COR-L47 (cell line): ENCODE data around the gene PGAP6.
"Not testable (repeated sequence)": the region's sequence is repeated elsewhere in the genome, so short reads cannot be mapped to it uniquely, and the experiment has no call there.

Experiments used
- DNase-seq: peaks from one replicate; lab custom pipeline; 2025; lab: John Stamatoyannopoulos, UW

The PGAP6 gene, protein sequence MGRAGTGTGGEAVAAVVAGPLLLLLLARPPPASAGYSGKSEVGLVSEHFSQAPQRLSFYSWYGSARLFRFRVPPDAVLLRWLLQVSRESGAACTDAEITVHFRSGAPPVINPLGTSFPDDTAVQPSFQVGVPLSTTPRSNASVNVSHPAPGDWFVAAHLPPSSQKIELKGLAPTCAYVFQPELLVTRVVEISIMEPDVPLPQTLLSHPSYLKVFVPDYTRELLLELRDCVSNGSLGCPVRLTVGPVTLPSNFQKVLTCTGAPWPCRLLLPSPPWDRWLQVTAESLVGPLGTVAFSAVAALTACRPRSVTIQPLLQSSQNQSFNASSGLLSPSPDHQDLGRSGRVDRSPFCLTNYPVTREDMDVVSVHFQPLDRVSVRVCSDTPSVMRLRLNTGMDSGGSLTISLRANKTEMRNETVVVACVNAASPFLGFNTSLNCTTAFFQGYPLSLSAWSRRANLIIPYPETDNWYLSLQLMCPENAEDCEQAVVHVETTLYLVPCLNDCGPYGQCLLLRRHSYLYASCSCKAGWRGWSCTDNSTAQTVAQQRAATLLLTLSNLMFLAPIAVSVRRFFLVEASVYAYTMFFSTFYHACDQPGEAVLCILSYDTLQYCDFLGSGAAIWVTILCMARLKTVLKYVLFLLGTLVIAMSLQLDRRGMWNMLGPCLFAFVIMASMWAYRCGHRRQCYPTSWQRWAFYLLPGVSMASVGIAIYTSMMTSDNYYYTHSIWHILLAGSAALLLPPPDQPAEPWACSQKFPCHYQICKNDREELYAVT

DNA sequence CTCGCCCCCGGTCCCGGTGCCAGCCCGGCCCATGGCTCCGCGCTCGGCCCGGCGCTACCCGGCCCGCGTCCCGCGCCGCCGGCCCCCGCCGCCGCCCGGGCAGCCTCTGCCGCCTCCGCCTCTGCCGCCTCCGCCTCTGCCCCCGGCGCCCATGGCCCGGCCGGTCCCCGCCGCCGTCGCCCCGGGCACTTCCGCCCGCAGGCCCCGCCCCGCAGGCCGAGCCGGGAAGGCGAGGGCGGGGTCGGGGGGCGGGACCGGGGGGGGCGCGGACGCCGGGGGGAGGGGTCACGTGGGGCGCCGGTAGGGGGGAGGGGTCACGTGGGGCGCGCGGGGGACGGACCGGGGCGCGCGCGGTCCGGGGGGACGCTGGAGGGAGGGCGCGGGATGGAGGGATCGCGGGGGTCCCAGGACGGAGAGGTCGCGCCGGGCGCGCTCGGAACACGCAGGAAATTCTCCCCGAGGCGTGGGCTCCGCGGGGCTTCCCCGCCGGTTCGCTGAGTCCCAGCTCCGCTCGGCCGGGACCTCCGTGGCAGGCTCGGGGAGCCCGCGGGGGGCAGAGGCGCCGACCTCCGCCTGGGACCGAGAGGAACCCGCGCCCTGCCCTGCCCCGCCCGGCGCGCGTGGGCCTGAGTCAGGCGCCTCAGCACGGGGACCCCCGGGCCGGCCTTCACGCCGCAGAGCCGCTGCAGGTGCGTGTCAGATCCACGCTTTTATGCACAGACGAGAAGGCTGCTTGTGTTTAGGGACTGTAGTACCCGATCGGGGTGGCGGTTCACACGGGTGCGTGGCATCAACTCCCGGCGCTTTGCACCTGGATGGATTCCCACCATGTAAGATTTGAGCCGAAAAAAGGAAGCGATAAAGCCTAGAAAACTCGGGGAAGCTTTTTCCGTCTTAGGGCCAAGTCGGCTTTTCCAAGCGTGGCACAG is at the start of gene PGAP6:
TSS of gene PGAP6 (minus strand) at position 190 of the 929 bp plus-strand sequence. CDS start at position 33, 157 bp downstream.
- no peak for DNase-seq

DNA sequence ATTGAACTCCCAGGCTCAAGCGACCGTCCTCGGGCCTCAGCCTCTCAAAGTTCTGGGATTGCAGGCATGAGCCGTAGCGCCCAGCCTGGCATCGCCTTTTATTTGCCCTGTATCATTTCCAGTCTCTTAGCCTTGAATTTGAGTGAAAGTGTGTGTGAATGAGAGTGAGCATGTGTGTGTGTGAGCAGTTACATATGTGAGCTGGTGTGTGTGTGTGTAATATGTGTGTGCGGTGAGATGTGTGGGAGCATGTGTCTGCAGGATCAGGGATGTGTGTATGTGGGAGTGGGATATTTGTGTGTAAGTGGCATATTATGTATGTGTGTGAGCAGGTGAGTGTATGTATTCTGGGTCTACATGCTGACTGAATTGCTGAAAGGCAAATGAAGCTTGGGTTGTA is 49.1 kb upstream of the PGAP6 start:
- DNase-seq, result no peak

DNA sequence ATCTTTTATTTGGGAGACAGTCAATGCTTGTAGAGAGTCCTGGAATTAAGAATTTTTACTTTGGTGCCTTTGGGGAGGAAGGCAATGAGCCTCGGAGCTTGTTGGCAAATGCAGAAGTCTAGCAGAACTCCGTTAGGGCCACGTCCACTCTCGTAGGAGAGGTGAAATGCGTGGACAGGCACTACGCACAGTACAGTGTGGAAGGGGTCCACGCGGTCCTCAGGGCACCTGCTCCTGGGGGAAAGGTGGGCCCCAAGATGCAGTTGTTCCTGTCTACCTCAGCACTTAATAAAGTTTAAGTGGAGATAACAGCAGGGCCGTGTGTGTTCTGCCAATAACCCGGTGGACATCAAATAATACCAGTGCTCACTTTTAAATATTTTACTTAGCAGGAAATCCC is 45.5 kb upstream of the PGAP6 start:
- DNase-seq, result no peak

DNA sequence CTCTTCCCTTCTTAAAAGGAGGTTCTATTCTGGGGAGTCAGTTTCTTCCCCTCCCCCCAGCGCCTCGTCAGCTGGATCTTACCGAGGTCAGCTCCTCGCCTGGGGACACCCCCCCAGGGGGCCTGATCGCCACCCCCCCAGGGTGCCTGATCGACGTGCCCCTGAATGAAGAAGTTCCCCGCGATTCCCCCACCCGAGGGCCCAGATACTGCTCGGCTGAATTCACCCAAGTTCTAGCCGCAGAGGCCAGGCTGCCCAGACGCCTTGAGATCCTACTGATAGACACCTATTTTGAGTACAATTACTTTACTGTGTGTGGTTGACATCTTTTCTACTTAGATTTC is 45.1 kb upstream of the PGAP6 start:
- no peak for DNase-seq

DNA sequence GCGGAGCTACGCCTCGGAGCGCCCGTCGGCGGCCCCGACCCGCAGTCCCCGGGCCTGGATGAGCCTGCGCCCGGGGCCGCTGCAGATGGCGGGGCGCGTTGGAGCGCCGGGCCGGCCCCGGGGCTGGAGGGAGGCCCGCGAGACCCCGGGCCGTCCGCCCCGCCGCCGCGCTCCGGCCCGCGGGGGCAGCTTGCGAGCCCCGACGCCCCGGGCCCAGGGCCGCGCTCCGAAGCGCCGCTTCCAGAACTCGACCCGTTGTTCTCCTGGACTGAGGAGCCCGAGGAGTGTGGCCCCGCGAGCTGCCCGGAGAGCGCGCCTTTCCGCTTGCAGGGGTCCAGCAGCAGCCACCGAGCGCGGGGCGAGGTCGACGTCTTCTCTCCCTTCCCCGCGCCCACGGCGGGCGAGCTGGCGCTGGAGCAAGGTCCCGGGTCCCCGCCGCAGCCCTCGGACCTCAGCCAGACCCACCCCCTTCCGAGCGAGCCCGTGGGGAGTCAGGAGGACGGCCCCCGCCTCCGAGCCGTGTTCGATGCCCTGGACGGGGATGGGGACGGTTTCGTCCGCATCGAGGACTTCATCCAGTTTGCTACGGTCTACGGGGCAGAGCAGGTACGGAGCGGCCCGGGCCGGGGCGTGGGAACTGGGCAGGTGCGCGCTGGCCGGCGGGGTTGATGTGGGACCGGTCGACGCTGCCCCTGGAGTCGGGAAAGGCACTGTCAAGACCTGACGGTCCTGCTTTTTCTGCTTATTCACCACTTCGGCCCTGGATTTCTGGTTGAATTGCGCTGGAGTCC is 44.5 kb upstream of the PGAP6 start:
- DNase-seq, result no peak

- no peak for DNase-seq
These were observed 43.9 kb upstream of the PGAP6 start for GRCh38 chr16:425740-426114.

DNA sequence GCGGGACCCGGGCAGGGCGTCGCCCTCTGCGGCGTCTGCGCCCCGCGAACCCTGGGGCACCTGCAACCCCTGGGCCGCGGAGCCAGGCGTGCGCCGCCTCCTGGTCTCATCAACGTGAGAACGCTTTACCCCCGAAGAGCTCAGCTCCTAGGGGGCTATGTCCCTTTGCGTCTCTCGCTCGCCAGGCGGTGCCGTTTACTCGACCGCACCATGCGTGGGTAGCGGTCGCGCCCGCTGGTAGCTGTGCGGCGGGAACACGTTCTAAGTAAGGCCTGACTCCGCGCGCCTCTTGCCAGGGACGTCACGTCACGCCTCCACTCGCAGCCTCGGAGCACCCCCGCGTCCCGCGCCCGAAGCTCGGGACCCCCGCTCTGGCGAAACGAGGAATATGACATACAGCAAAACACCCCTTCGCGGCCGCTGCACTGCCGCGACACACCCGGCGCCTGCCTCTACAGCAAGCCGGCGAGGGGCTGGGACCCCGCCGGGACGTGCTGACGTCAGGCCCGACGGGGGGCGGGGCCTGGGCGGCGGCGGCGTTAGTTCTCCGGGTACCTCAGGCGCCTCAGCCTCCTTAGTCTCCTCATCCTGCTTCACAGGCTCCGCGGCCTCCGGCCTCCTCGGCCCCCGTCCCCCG is 43.4 kb upstream of the PGAP6 start, which contains the start of gene RAB11FIP3:
TSS of gene RAB11FIP3 (plus strand) at position 568 of the 637 bp plus-strand sequence. CDS start 358 bp downstream, outside the sequence.
- DNase-seq, result peak; percentile 78

- no peak for DNase-seq
These were observed 42.9 kb upstream of the PGAP6 start for GRCh38 chr16:424623-425081.

DNA sequence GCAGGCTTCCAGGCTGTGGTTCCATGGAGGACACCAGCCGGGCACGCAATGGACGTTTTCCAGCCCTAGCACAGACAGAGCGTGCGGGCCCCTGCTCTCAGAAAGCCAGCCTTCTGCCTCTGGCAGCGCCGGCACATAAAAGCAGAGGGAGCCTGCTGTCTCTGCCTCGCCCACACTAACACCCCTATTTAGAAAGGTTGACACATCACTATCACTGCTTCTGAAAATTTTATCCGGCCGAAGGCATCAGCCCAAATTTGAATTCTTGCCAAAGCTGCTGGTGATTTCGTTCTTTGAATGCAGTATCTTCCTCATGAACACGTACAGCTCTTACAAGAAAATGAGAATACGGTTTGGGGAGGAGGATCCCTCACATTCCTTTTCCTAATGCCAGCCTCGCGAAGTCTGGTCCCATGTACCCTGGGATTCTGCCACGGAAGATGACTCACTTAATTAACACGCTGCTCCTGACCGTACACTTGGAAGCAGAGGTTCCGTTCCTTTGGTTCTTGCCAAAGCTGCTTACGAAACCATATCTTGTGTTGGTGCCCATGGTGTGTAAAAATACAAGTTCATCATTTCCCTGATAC is 42.4 kb upstream of the PGAP6 start:
- DNase-seq, result no peak

- DNase-seq, result not testable (repeated sequence)
These were observed 40.4 kb upstream of the PGAP6 start for GRCh38 chr16:422179-422578.

GRCh38 chr16:415170-415498 is 33.4 kb upstream of the PGAP6 start:
- DNase-seq, result not testable (repeated sequence)

- no peak for DNase-seq
These were observed 32.8 kb upstream of the PGAP6 start for GRCh38 chr16:414395-415169.

GRCh38 chr16:411576-412265 is 29.9 kb upstream of the PGAP6 start:
- DNase-seq, result no peak

- DNase-seq, result no peak
These were observed 28.9 kb upstream of the PGAP6 start for GRCh38 chr16:410516-411178.

DNA sequence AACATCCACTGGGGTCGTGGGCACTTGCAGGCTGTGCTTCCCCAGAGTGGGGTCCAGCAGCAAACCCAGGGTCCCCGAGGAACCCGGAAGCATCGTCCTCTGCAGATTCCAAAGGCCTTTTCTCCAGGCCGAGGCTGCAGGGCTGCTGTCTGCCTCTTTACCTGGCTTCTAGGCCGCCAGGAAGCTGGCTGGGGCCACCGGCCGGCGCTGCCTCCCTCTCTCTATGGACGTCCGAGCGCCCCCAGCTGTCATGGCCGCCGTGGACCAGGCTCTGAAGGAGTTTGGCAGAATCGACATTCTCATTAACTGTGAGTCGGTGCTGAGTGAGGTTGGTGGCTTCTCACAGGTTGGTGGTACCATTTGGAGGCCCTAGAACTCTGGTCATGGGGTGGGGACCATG is 25.5 kb upstream of the PGAP6 start:
- DNase-seq, result no peak

DNA sequence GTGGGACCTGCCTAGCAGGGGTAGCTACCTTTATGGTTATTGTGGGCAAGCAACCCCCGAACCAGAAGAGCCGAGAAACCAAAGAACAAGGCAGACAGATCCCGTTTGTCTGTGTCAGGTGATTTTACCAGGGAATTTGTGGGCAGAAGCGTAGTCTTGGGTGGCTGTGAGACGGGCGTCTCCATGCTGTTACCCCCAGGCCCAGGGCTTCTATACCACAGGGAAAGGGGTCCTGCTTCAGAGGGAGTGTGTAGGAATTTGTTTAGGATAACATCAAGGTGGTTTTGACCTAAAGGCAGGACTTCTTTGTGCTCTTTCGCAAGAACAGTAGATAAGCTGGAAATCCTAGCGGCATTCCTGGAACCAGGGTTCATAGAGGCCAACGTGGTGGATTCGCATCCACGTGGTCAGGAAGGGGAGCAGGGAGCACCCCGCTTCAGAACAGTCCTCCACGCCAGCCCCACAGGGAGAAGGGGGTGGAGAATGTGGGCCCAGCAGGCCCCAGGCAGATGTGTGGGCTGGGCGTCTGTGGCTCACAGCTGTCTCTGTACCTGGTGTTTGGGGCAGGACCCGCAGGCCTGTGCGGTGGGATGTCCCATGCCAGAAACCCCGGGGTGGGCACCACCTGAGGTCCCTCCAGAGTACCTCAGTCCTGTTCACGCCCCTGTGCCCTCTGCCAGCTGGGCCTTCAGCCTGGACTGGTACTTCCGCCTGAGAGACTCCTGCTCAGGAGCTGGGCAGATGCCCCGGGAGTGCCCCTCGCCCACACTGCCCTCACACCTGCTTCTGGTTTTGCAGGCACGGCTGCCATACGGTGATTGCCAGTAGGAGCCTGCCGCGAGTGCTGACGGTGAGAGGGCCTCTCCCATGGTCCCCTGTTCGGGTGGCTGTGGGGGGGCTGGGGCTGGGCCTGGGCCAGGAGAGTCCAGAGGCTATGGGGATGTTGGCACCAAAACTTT is 24.0 kb upstream of the PGAP6 start:
- no peak for DNase-seq

DNA sequence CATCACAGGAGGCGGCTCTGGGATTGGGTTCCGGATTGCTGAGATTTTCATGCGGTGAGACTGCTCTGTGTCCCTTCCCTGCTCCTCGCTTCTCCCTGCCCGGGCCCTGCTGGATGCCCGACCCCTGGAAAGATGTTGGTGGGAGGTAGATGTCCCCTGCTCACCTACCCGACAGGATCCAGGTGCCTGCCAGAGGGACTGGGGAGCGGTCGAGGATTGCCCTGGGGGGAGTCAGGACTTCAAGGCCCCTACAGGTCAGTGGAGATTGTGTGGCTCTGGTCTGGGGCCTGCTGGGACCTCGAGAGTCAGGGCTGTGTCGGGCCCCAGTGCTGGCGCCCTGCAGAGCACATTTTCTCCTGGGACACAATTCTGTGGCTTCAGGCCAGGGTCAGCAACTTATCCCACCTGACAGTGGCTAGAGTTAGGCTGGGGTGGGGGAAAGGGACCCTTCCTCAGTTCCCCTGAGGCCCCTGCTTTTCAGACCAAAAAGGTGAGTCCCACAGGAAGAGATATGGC is 23.3 kb upstream of the PGAP6 start:
- DNase-seq, result no peak
